VCaP (cell line): ENCODE data around the gene RAD9B.

Experiments
- H3K27ac ChIP-seq: fragments of 450-650 bp; 2 replicates; pipeline ENCODE4 v1.5.1; 2017
- CTCF ChIP-seq: fragments of 450-650 bp; conservative IDR thresholded peaks from 2 replicates; pipeline ENCODE4 v1.5.1; 2017; ENCODE audit warnings: mild to moderate bottlenecking, moderate library complexity

RAD9B gene

GRCh38 chr12:110532644-110533043 is 30.5 kb downstream of the RAD9B start:
- TF ChIP-seq CTCF = no peak
- H3K27ac ChIP-seq = no peak overlapping the region

- TF ChIP-seq CTCF = no peak
- no peak overlapping the region for H3K27ac ChIP-seq
Observed at GRCh38 chr12:110533607-110534006, 31.5 kb downstream of the RAD9B start.

GRCh38 chr12:110534811-110535210 is 32.7 kb downstream of the RAD9B start:
- no peak for TF ChIP-seq CTCF
- no peak overlapping the region for H3K27ac ChIP-seq

- no peak overlapping the region for H3K27ac ChIP-seq
- no peak for TF ChIP-seq CTCF
Observed at GRCh38 chr12:110536834-110537604, 34.9 kb downstream of the RAD9B start.

- no peak for TF ChIP-seq CTCF
- no peak overlapping the region for H3K27ac ChIP-seq
Observed at GRCh38 chr12:110537605-110538409, 35.7 kb downstream of the RAD9B start.

- H3K27ac ChIP-seq = no peak overlapping the region
- TF ChIP-seq CTCF = no peak
Observed at GRCh38 chr12:110538869-110539622, 36.9 kb downstream of the RAD9B start.

GRCh38 chr12:110540048-110540447 is 37.9 kb downstream of the RAD9B start:
- no peak for TF ChIP-seq CTCF
- H3K27ac ChIP-seq = no peak overlapping the region
